ENCODE measurements around the gene PRKCI.
"Not testable (repeated sequence)": the region's sequence is repeated elsewhere in the genome, so short reads cannot be mapped to it uniquely, and the experiment has no call there.

PRKCI gene

DNA sequence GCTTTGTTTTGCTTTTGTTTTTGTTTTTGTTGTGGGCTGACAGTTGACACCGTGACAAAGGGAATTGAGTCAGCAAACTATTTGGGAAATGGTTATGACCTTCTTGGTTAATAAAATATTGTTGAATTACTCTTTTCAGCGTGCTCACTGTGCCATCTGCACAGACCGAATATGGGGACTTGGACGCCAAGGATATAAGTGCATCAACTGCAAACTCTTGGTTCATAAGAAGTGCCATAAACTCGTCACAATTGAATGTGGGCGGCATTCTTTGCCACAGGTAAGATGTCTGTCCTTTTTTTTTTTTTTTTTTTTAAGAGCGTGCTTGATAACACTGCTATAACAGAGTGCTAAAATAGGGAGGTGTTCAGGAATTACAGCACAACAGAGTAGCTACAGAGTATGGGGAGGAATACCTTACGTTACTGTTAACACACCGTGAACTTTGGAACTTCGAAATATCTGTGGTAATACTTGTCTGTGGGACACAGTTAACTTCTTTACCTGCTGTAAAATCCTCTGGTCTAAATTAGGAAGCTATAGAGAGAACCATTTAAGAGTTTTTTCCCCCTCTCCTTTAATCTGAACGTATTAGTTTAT is 48.2 kb downstream of the PRKCI start:
- TF ChIP-seq, protein P1, sequence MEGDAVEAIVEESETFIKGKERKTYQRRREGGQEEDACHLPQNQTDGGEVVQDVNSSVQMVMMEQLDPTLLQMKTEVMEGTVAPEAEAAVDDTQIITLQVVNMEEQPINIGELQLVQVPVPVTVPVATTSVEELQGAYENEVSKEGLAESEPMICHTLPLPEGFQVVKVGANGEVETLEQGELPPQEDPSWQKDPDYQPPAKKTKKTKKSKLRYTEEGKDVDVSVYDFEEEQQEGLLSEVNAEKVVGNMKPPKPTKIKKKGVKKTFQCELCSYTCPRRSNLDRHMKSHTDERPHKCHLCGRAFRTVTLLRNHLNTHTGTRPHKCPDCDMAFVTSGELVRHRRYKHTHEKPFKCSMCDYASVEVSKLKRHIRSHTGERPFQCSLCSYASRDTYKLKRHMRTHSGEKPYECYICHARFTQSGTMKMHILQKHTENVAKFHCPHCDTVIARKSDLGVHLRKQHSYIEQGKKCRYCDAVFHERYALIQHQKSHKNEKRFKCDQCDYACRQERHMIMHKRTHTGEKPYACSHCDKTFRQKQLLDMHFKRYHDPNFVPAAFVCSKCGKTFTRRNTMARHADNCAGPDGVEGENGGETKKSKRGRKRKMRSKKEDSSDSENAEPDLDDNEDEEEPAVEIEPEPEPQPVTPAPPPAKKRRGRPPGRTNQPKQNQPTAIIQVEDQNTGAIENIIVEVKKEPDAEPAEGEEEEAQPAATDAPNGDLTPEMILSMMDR (IDR thresholded peaks at IDR 0.05; ENCODE audit: low read depth, low read length): no peak
- H3K4me3 ChIP-seq (ENCODE audit: low read depth, low read length): no peak overlapping the region
- no peaks in the 10 kb centered on the region for H3K27me3 ChIP-seq (ENCODE audit: insufficient read depth, low read depth, severe bottlenecking)
- DNase-seq: no peak
- H3K27ac ChIP-seq: no peak overlapping the region
- H3K36me3 ChIP-seq: peaks cover 28% of the 10 kb centered on the region
- no peaks in the 10 kb centered on the region for H3K9me3 ChIP-seq (ENCODE audit: severe bottlenecking)

DNA sequence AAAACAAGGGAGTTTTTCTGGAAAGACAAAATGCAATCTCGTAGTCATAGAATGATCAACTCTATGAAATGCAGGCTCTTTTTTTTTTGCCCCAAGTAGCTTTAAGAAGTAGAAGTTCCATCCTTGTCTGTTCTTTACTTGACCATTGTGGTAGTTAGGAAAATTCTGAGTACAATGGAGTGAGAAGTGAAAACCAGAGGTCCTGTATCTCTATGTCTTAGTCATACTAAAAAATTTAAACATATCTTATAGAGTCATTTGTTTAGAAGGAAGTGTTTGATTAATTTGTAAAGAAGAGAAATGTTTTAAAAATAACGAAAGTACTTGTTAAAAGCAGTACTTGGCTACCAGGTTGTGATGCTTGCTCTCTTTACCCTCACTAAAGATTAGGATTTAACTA is 52.4 kb downstream of the PRKCI start:
- no peaks in the 10 kb centered on the region for H3K27me3 ChIP-seq (ENCODE audit: insufficient read depth, low read depth, severe bottlenecking)
- H3K36me3 ChIP-seq: peaks cover 24% of the 10 kb centered on the region
- TF ChIP-seq, protein P1 (IDR thresholded peaks at IDR 0.05; ENCODE audit: low read depth, low read length): no peak
- H3K27ac ChIP-seq: no peak overlapping the region
- H3K4me3 ChIP-seq (ENCODE audit: low read depth, low read length): no peak overlapping the region
- no peak for DNase-seq
- no peaks in the 10 kb centered on the region for H3K9me3 ChIP-seq (ENCODE audit: severe bottlenecking)

GRCh38 chr3:170275832-170276231 is 53.6 kb downstream of the PRKCI start:
- H3K4me3 ChIP-seq (ENCODE audit: low read depth, low read length): no peak overlapping the region
- no peak for DNase-seq
- H3K36me3 ChIP-seq: peaks cover 24% of the 10 kb centered on the region
- TF ChIP-seq, protein P1 (IDR thresholded peaks at IDR 0.05; ENCODE audit: low read depth, low read length): no peak
- no peak overlapping the region for H3K27ac ChIP-seq
- no peaks in the 10 kb centered on the region for H3K27me3 ChIP-seq (ENCODE audit: insufficient read depth, low read depth, severe bottlenecking)
- no peaks in the 10 kb centered on the region for H3K9me3 ChIP-seq (ENCODE audit: severe bottlenecking)

- H3K27ac ChIP-seq; DNase-seq; H3K27me3 ChIP-seq (ENCODE audit: insufficient read depth, low read depth, severe bottlenecking); H3K9me3 ChIP-seq (ENCODE audit: severe bottlenecking); H3K4me3 ChIP-seq (ENCODE audit: low read depth, low read length): not testable (repeated sequence)
- H3K36me3 ChIP-seq: peaks cover 26% of the 10 kb centered on the region
These were observed 55.1 kb downstream of the PRKCI start for GRCh38 chr3:170277311-170277710.

DNA sequence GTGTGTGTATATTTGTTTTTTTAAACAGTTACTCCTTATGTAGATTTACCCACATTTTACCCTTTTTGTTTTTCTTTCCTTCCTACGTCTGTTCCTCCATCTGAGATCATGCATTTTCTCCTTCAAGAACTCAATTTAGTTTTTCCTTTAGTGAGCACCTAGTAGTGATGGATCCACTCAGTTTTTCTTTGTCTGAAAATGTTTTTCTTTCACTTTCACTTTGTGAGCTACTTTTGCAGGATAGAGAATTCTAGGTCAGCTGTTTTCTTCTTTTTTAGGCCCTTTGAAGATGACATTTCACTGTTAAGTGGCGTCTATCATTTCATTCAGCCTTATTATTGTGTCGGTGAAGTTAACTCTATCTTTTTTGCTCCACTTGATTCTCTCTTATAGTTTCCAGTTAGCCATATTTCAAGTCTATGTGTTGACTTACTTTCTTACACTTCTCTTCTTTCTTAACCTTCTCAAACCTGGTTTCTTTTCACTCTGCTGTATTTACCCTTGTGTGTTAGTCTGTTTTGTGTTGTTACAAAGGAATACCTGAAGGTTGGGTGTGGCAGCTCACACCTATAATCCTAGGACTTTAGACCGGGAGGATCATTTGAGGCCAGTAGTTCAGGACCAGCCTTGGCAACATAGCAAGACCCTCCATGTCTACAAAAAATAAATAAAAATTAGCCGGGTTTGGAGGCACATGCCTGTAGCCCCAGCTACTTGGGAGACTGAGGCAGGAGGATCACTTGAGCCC is 55.8 kb downstream of the PRKCI start:
- no peak overlapping the region for H3K27ac ChIP-seq
- DNase-seq: no peak
- TF ChIP-seq, protein P1 (IDR thresholded peaks at IDR 0.05; ENCODE audit: low read depth, low read length): no peak
- H3K27me3 ChIP-seq (ENCODE audit: insufficient read depth, low read depth, severe bottlenecking): no peaks in the 10 kb centered on the region
- no peak overlapping the region for H3K4me3 ChIP-seq (ENCODE audit: low read depth, low read length)
- H3K9me3 ChIP-seq (ENCODE audit: severe bottlenecking): no peaks in the 10 kb centered on the region
- H3K36me3 ChIP-seq: peaks cover 19% of the 10 kb centered on the region

GRCh38 chr3:170278627-170279026 is 56.4 kb downstream of the PRKCI start:
- no peaks in the 10 kb centered on the region for H3K27me3 ChIP-seq (ENCODE audit: insufficient read depth, low read depth, severe bottlenecking)
- no peaks in the 10 kb centered on the region for H3K9me3 ChIP-seq (ENCODE audit: severe bottlenecking)
- TF ChIP-seq, protein P1 (IDR thresholded peaks at IDR 0.05; ENCODE audit: low read depth, low read length): no peak
- DNase-seq: no peak
- H3K4me3 ChIP-seq (ENCODE audit: low read depth, low read length): no peak overlapping the region
- no peak overlapping the region for H3K27ac ChIP-seq
- H3K36me3 ChIP-seq: peaks cover 13% of the 10 kb centered on the region
